Sigmoid colon (tissue), 7 donors: ENCODE measurements around the gene TSPAN14. TPM values are rescaled to one million over a fixed set of nuclear protein-coding genes. Genes with fewer than 3 reads are reported as not detected.
A peak's percentile ranks its signal among the peaks of the same experiment; 100 is the strongest.
"Not testable (repeated sequence)": the region's sequence is repeated elsewhere in the genome, so short reads cannot be mapped to it uniquely, and the experiment has no call there.

ENCODE experiments used
- DNase-seq: peaks from one replicate; pipeline ENCODE4 v3.0.0-alpha.2; 2019
- H3K27ac ChIP-seq, 4 donors: fragments of 200-600 bp; sonication (generic); one replicate each; pipeline ENCODE4 v1.5.1; 2016 to 2019; ENCODE audit warnings: mild to moderate bottlenecking in 1 of 4
- H3K27me3 ChIP-seq, 3 donors: fragments of 200-600 bp; sonication (generic); one replicate each; pipeline ENCODE4 v1.5.1; 2019; ENCODE audit warnings: mild to moderate bottlenecking in 1 of 3
- H3K36me3 ChIP-seq, 4 donors: fragments of 200-600 bp; sonication (generic); one replicate each; pipeline ENCODE4 v1.5.1; 2016 to 2019
- H3K4me1 ChIP-seq, 4 donors: fragments of 200-600 bp; sonication (generic); one replicate each; pipeline ENCODE4 v1.5.1; 2017 to 2019
- H3K4me3 ChIP-seq, 4 donors: fragments of 200-600 bp; sonication (generic); one replicate each; pipeline ENCODE4 v1.5.1; 2017 to 2019; ENCODE audit warnings: mild to moderate bottlenecking in 2 of 4, moderate library complexity in 1 of 4
- H3K9me3 ChIP-seq, 4 donors: fragments of 200-600 bp in 3 of 4; sonication (generic) in 3 of 4; one replicate each; pipeline versions ENCODE4 v1.5.1 to v1.6.1; 2013 to 2019
- CTCF ChIP-seq, 4 experiments: fragments of 450-650 bp in 3 of 4; fragments of 200-600 bp in 1 of 4; IDR thresholded peaks; one replicate each; pipeline ENCODE4 v1.5.1; 2016 to 2019; ENCODE audit warnings: antibody characterized with exemption in 4 of 4, mild to moderate bottlenecking in 3 of 4, moderate library complexity in 2 of 4
- EP300 ChIP-seq, 4 donors: sonication (generic); formaldehyde crosslinking; IDR thresholded peaks; one replicate each; pipeline ENCODE4 v1.6.1; 2017; ENCODE audit warnings: antibody characterized with exemption in 4 of 4
- POLR2A ChIP-seq, 2 donors: fragments of 450-650 bp; IDR thresholded peaks; one replicate each; pipeline ENCODE4 v1.6.1; 2016; ENCODE audit warnings: antibody characterized with exemption in 2 of 2, mild to moderate bottlenecking in 2 of 2, moderate library complexity in 2 of 2
- POLR2AphosphoS5 ChIP-seq, 4 donors: sonication (generic); formaldehyde crosslinking; IDR thresholded peaks; one replicate each; pipeline ENCODE4 v1.6.1; 2017; ENCODE audit warnings: antibody characterized with exemption in 4 of 4
- WGBS, 2 donors: extraction: QIAGEN DNeasy Blood & Tissue Kit; methylation state at CpG; one replicate each; pipeline ENCODE4 v1.1.7; 2013; 5-methylcytosine and 5-hydroxymethylcytosine counted together
- intact Hi-C: fragments of 100-400 bp; cut with DNase I; formaldehyde crosslinking; loops from one replicate; pipeline ENCODE4 v1.15.1; 2023
- polyA plus RNA-seq, 3 donors: library from polyadenylated mRNA; stranded (reverse); fragments of 200-250 nt; gene quantifications; one replicate each; pipeline ENCODE4 v1.2.3, GENCODE V29; 2013
- total RNA-seq, 4 donors: library from RNA; depleted of rRNA; stranded (reverse); fragments of >200 nt; gene quantifications; one replicate each; pipeline ENCODE4 v1.1.0, GENCODE V29; 2016
- donor health status: healthy with polysubstance abuse.
- donor health status: Bipolar disorder and iron deficiency.
- donor health status: healthy.

The TSPAN14 gene
- total and polyA plus RNA-seq, 7 donors = 12.0 to 67.3 (median 23.5) TPM

GRCh38 chr10:80414142-80414895, 39.8 kb upstream of the TSPAN14 start:
- no peak for DNase-seq
- TF ChIP-seq POLR2A (IDR thresholded peaks at IDR 0.05) (no peak), POLR2AphosphoS5 (IDR thresholded peaks at IDR 0.05) (no peak), CTCF (IDR thresholded peaks at IDR 0.05) (no peak), EP300 (IDR thresholded peaks at IDR 0.05) (no peak)
- 15 to 56% methylated on average over 7 of the region's 7 CpGs for WGBS, 2 donors
- Histone ChIP-seq H3K4me3 (no peak overlapping the region), H3K27ac (peak overlapping the region; percentile 0 to 87 (median 64)), H3K27me3 (no peaks in the 10 kb centered on the region), H3K4me1 (peaks cover 0 to 81% (median 75%) of the 10 kb centered on the region in 4 donors), H3K9me3 (no peaks in the 10 kb centered on the region), H3K36me3 (no peaks in the 10 kb centered on the region)
- intact Hi-C loops = loop anchor here (5.0 kb wide), 1 partner anchor 38 kb away; the partner anchor contains the start of gene TSPAN14

- TF ChIP-seq POLR2AphosphoS5 (IDR thresholded peaks at IDR 0.05) (peak in 3 of 4 donors; percentile 14 to 67 (median 17)), CTCF (IDR thresholded peaks at IDR 0.05) (no peak)
- 49 to 74% methylated on average over 3 of the region's 3 CpGs for WGBS, 2 donors
- no peaks in the 10 kb centered on the region for H3K27me3 ChIP-seq
- peaks cover 0 to 66% (median 60%) of the 10 kb centered on the region in 4 donors for H3K4me1 ChIP-seq
- peak overlapping the region; percentile 12 to 87 (median 78) for H3K27ac ChIP-seq
- intact Hi-C loops = no loop called here
- H3K36me3 ChIP-seq = peaks cover 0 to 7% (median 4%) of the 10 kb centered on the region in 4 donors
- H3K4me3 ChIP-seq = no peak overlapping the region
- H3K9me3 ChIP-seq = no peaks in the 10 kb centered on the region
- no peak for DNase-seq
These were observed 38.2 kb upstream of the TSPAN14 start for GRCh38 chr10:80415734-80416478.

GRCh38 chr10:80416479-80417098, 37.5 kb upstream of the TSPAN14 start:
- Histone ChIP-seq H3K4me1 (peaks cover 0 to 59% (median 53%) of the 10 kb centered on the region in 4 donors), H3K9me3 (no peaks in the 10 kb centered on the region), H3K27ac (peak overlapping the region; percentile 12 to 87 (median 78)), H3K4me3 (no peak overlapping the region), H3K36me3 (peaks cover 0 to 14% (median 4%) of the 10 kb centered on the region in 4 donors), H3K27me3 (no peaks in the 10 kb centered on the region)
- peak; percentile 94 for DNase-seq
- TF ChIP-seq POLR2AphosphoS5 (IDR thresholded peaks at IDR 0.05) = peak; percentile 20 to 73 (median 36)
- no peak for TF ChIP-seq CTCF (IDR thresholded peaks at IDR 0.05)
- TF ChIP-seq POLR2A (IDR thresholded peaks at IDR 0.05) = no peak
- TF ChIP-seq EP300 (IDR thresholded peaks at IDR 0.05) = peak in 3 of 4 donors; percentile 30 to 76 (median 59)
- intact Hi-C loops = no loop called here
- 73 to 79% methylated on average over 15 of the region's 15 CpGs for WGBS, 2 donors

- intact Hi-C loops, H3K27me3 ChIP-seq, DNase-seq, H3K9me3 ChIP-seq, H3K4me3 ChIP-seq: not testable (repeated sequence)
- H3K36me3 ChIP-seq = peaks cover 0 to 18% (median 4%) of the 10 kb centered on the region in 4 donors
- peak overlapping the region in 2 of 4 donors; percentile 86 to 87 for H3K27ac ChIP-seq
- peaks cover 0 to 52% (median 47%) of the 10 kb centered on the region in 4 donors for H3K4me1 ChIP-seq
- 57 to 82% methylated on average over 6 of the region's 6 CpGs for WGBS, 2 donors
These were observed 36.9 kb upstream of the TSPAN14 start for GRCh38 chr10:80417256-80417655.
